ENCODE results near the gene SGK1.

- no peak for TF ChIP-seq GATA2 (IDR thresholded peaks at IDR 0.05; ENCODE audit: low read depth, low read length)
- no peak for TF ChIP-seq GATA3 (IDR thresholded peaks at IDR 0.05; ENCODE audit: low read depth, low read length)
These were observed 88.4 kb downstream of the SGK1 start for GRCh38 chr6:134229520-134229919.

All from SH-SY5Y (cell line).